Measurements from ENCODE around the gene EFCAB14.
A peak's percentile ranks its signal among the peaks of the same experiment; 100 is the strongest.

Gene EFCAB14

GRCh38 chr1:46687921-46688509, 30.9 kb downstream of the EFCAB14 start:
- Histone ChIP-seq H3K4me1 (ENCODE audit: control insufficient read depth in 2 of 2, insufficient read depth in 2 of 2, low read length in 2 of 2) (peaks cover 13 to 24% of the 10 kb centered on the region in 2 donors), H3K36me3 (ENCODE audit: control insufficient read depth in 2 of 2, insufficient read depth in 2 of 2, low read length in 2 of 2) (peaks cover 65 to 74% of the 10 kb centered on the region in 2 donors), H3K4me3 (ENCODE audit: low read length in 2 of 2) (no peak overlapping the region), H3K9me3 (ENCODE audit: control insufficient read depth in 2 of 2, low read length in 2 of 2) (no peaks in the 10 kb centered on the region), H3K9ac (ENCODE audit: low read depth in 1 of 2, low read length in 2 of 2) (peak overlapping the region in 1 of 2 donors; percentile 17), H3K27ac (ENCODE audit: low read depth in 2 of 2, low read length in 2 of 2) (peak overlapping the region; percentile 49 to 79), H3K27me3 (ENCODE audit: control insufficient read depth in 2 of 2, insufficient read depth in 2 of 2, low read length in 2 of 2) (no peaks in the 10 kb centered on the region)

- Histone ChIP-seq H3K4me1 (ENCODE audit: control insufficient read depth in 2 of 2, insufficient read depth in 2 of 2, low read length in 2 of 2) (peaks cover 15 to 28% of the 10 kb centered on the region in 2 donors), H3K36me3 (ENCODE audit: control insufficient read depth in 2 of 2, insufficient read depth in 2 of 2, low read length in 2 of 2) (peaks cover 61 to 80% of the 10 kb centered on the region in 2 donors), H3K9me3 (ENCODE audit: control insufficient read depth in 2 of 2, low read length in 2 of 2) (no peaks in the 10 kb centered on the region), H3K27me3 (ENCODE audit: control insufficient read depth in 2 of 2, insufficient read depth in 2 of 2, low read length in 2 of 2) (no peaks in the 10 kb centered on the region), H3K27ac (ENCODE audit: low read depth in 2 of 2, low read length in 2 of 2) (peak overlapping the region; percentile 68 to 79), H3K9ac (ENCODE audit: low read depth in 1 of 2, low read length in 2 of 2) (peak overlapping the region in 1 of 2 donors; percentile 36), H3K4me3 (ENCODE audit: low read length in 2 of 2) (peak overlapping the region in 1 of 2 donors; percentile 49)
Measured at GRCh38 chr1:46687093-46687659, 31.7 kb downstream of the EFCAB14 start.

- Histone ChIP-seq H3K4me3 (ENCODE audit: low read length in 2 of 2) (no peak overlapping the region), H3K9ac (ENCODE audit: low read depth in 1 of 2, low read length in 2 of 2) (peak overlapping the region in 1 of 2 donors; percentile 20), H3K36me3 (ENCODE audit: control insufficient read depth in 2 of 2, insufficient read depth in 2 of 2, low read length in 2 of 2) (peaks cover 53 to 79% of the 10 kb centered on the region in 2 donors), H3K4me1 (ENCODE audit: control insufficient read depth in 2 of 2, insufficient read depth in 2 of 2, low read length in 2 of 2) (peaks cover 19 to 32% of the 10 kb centered on the region in 2 donors), H3K9me3 (ENCODE audit: control insufficient read depth in 2 of 2, low read length in 2 of 2) (no peaks in the 10 kb centered on the region), H3K27ac (ENCODE audit: low read depth in 2 of 2, low read length in 2 of 2) (peak overlapping the region in 1 of 2 donors; percentile 71), H3K27me3 (ENCODE audit: control insufficient read depth in 2 of 2, insufficient read depth in 2 of 2, low read length in 2 of 2) (no peaks in the 10 kb centered on the region)
Measured at GRCh38 chr1:46686255-46686654, 32.7 kb downstream of the EFCAB14 start.

GRCh38 chr1:46684670-46685069, 34.2 kb downstream of the EFCAB14 start:
- Histone ChIP-seq H3K36me3 (ENCODE audit: control insufficient read depth in 2 of 2, insufficient read depth in 2 of 2, low read length in 2 of 2) (peaks cover 45 to 71% of the 10 kb centered on the region in 2 donors), H3K4me3 (ENCODE audit: low read length in 2 of 2) (no peak overlapping the region), H3K27me3 (ENCODE audit: control insufficient read depth in 2 of 2, insufficient read depth in 2 of 2, low read length in 2 of 2) (no peaks in the 10 kb centered on the region), H3K9ac (ENCODE audit: low read depth in 1 of 2, low read length in 2 of 2) (no peak overlapping the region), H3K9me3 (ENCODE audit: control insufficient read depth in 2 of 2, low read length in 2 of 2) (no peaks in the 10 kb centered on the region), H3K4me1 (ENCODE audit: control insufficient read depth in 2 of 2, insufficient read depth in 2 of 2, low read length in 2 of 2) (peaks cover 19 to 35% of the 10 kb centered on the region in 2 donors), H3K27ac (ENCODE audit: low read depth in 2 of 2, low read length in 2 of 2) (no peak overlapping the region)

GRCh38 chr1:46682064-46682463, 36.9 kb downstream of the EFCAB14 start:
- Histone ChIP-seq H3K36me3 (ENCODE audit: control insufficient read depth in 2 of 2, insufficient read depth in 2 of 2, low read length in 2 of 2) (peaks cover 39 to 59% of the 10 kb centered on the region in 2 donors), H3K9me3 (ENCODE audit: control insufficient read depth in 2 of 2, low read length in 2 of 2) (no peaks in the 10 kb centered on the region), H3K4me1 (ENCODE audit: control insufficient read depth in 2 of 2, insufficient read depth in 2 of 2, low read length in 2 of 2) (peaks cover 15 to 27% of the 10 kb centered on the region in 2 donors), H3K4me3 (ENCODE audit: low read length in 2 of 2) (no peak overlapping the region), H3K9ac (ENCODE audit: low read depth in 1 of 2, low read length in 2 of 2) (no peak overlapping the region), H3K27ac (ENCODE audit: low read depth in 2 of 2, low read length in 2 of 2) (peak overlapping the region; percentile 40 to 48), H3K27me3 (ENCODE audit: control insufficient read depth in 2 of 2, insufficient read depth in 2 of 2, low read length in 2 of 2) (no peaks in the 10 kb centered on the region)

- H3K36me3 ChIP-seq (ENCODE audit: control insufficient read depth in 2 of 2, insufficient read depth in 2 of 2, low read length in 2 of 2): peaks cover 39 to 57% of the 10 kb centered on the region in 2 donors
- no peaks in the 10 kb centered on the region for H3K27me3 ChIP-seq (ENCODE audit: control insufficient read depth in 2 of 2, insufficient read depth in 2 of 2, low read length in 2 of 2)
- no peak overlapping the region for H3K4me3 ChIP-seq (ENCODE audit: low read length in 2 of 2)
- peaks cover 9 to 21% of the 10 kb centered on the region in 2 donors for H3K4me1 ChIP-seq (ENCODE audit: control insufficient read depth in 2 of 2, insufficient read depth in 2 of 2, low read length in 2 of 2)
- no peaks in the 10 kb centered on the region for H3K9me3 ChIP-seq (ENCODE audit: control insufficient read depth in 2 of 2, low read length in 2 of 2)
- peak overlapping the region in 1 of 2 donors; percentile 20 for H3K9ac ChIP-seq (ENCODE audit: low read depth in 1 of 2, low read length in 2 of 2)
- peak overlapping the region; percentile 40 to 56 for H3K27ac ChIP-seq (ENCODE audit: low read depth in 2 of 2, low read length in 2 of 2)
Measured at GRCh38 chr1:46681333-46682034, 37.4 kb downstream of the EFCAB14 start.

- no peak overlapping the region for H3K9ac ChIP-seq (ENCODE audit: low read depth in 1 of 2, low read length in 2 of 2)
- H3K4me1 ChIP-seq (ENCODE audit: control insufficient read depth in 2 of 2, insufficient read depth in 2 of 2, low read length in 2 of 2): peaks cover 6 to 14% of the 10 kb centered on the region in 2 donors
- H3K9me3 ChIP-seq (ENCODE audit: control insufficient read depth in 2 of 2, low read length in 2 of 2): no peaks in the 10 kb centered on the region
- no peaks in the 10 kb centered on the region for H3K27me3 ChIP-seq (ENCODE audit: control insufficient read depth in 2 of 2, insufficient read depth in 2 of 2, low read length in 2 of 2)
- H3K36me3 ChIP-seq (ENCODE audit: control insufficient read depth in 2 of 2, insufficient read depth in 2 of 2, low read length in 2 of 2): peaks cover 44 to 58% of the 10 kb centered on the region in 2 donors
- no peak overlapping the region for H3K4me3 ChIP-seq (ENCODE audit: low read length in 2 of 2)
- H3K27ac ChIP-seq (ENCODE audit: low read depth in 2 of 2, low read length in 2 of 2): no peak overlapping the region
Measured at GRCh38 chr1:46679789-46680573, 38.9 kb downstream of the EFCAB14 start.

- H3K36me3 ChIP-seq (ENCODE audit: control insufficient read depth in 2 of 2, insufficient read depth in 2 of 2, low read length in 2 of 2): peaks cover 35 to 44% of the 10 kb centered on the region in 2 donors
- no peaks in the 10 kb centered on the region for H3K9me3 ChIP-seq (ENCODE audit: control insufficient read depth in 2 of 2, low read length in 2 of 2)
- H3K4me3 ChIP-seq (ENCODE audit: low read length in 2 of 2): no peak overlapping the region
- no peaks in the 10 kb centered on the region for H3K27me3 ChIP-seq (ENCODE audit: control insufficient read depth in 2 of 2, insufficient read depth in 2 of 2, low read length in 2 of 2)
- no peak overlapping the region for H3K27ac ChIP-seq (ENCODE audit: low read depth in 2 of 2, low read length in 2 of 2)
- H3K9ac ChIP-seq (ENCODE audit: low read depth in 1 of 2, low read length in 2 of 2): no peak overlapping the region
- H3K4me1 ChIP-seq (ENCODE audit: control insufficient read depth in 2 of 2, insufficient read depth in 2 of 2, low read length in 2 of 2): peaks cover 5 to 11% of the 10 kb centered on the region in 2 donors
Measured at GRCh38 chr1:46677339-46677738, 41.6 kb downstream of the EFCAB14 start.

GRCh38 chr1:46676531-46676930, 42.4 kb downstream of the EFCAB14 start:
- peaks cover 35 to 39% of the 10 kb centered on the region in 2 donors for H3K36me3 ChIP-seq (ENCODE audit: control insufficient read depth in 2 of 2, insufficient read depth in 2 of 2, low read length in 2 of 2)
- H3K4me1 ChIP-seq (ENCODE audit: control insufficient read depth in 2 of 2, insufficient read depth in 2 of 2, low read length in 2 of 2): peaks cover 0 to 4% of the 10 kb centered on the region in 2 donors
- no peak overlapping the region for H3K9ac ChIP-seq (ENCODE audit: low read depth in 1 of 2, low read length in 2 of 2)
- no peak overlapping the region for H3K27ac ChIP-seq (ENCODE audit: low read depth in 2 of 2, low read length in 2 of 2)
- no peaks in the 10 kb centered on the region for H3K9me3 ChIP-seq (ENCODE audit: control insufficient read depth in 2 of 2, low read length in 2 of 2)
- H3K4me3 ChIP-seq (ENCODE audit: low read length in 2 of 2): no peak overlapping the region
- no peaks in the 10 kb centered on the region for H3K27me3 ChIP-seq (ENCODE audit: control insufficient read depth in 2 of 2, insufficient read depth in 2 of 2, low read length in 2 of 2)
